A549 (cell line): ENCODE data around the gene ANXA2. TPM values are rescaled to one million over a fixed set of nuclear protein-coding genes. Genes with fewer than 3 reads are reported as not detected.

Experiments used
- ATAC-seq, 2 experiments: fragments of 200-7000 bp in 1 of 2; fragments of >200 bp in 1 of 2; cut with Nextera tagmentation in 1 of 2; cut with Tn5 transposase in 1 of 2; 3 replicates each; pipeline versions ENCODE4 v1.8.0 to v1.9.1; 2018 to 2020; ENCODE audit warnings: mild to moderate bottlenecking in 1 of 2, moderate library complexity in 1 of 2
- CTCF ChIA-PET: fragments of 300-600 bp; sonication (Branson Sonifier 250); formaldehyde crosslinking; extraction: SDS; loops from one replicate; lab custom pipeline; 2021; ENCODE audit warnings: antibody characterized with exemption, inconsistent platforms; lab: Yijun Ruan, JAX
- POLR2A ChIA-PET: fragments of 350-600 bp; formaldehyde crosslinking; extraction: SDS; loops from one replicate; lab custom pipeline; 2021; ENCODE audit warnings: antibody characterized with exemption, inconsistent platforms; lab: Yijun Ruan, JAX
- DNase-seq, 2 experiments: peaks; one replicate each; pipeline versions ENCODE4 v3.0.0 to v3.0.0-alpha.2; 2011 to 2016; ENCODE audit warnings: low read depth in 1 of 2, low spot score in 1 of 2
- FAIRE-seq: peaks from 2 replicates; lab custom pipeline; 2011; peaks lifted over from hg19 to GRCh38; lab: Jason Lieb, UNC
- H3K27ac ChIP-seq, 2 experiments: fragments of >200 bp; sonication (Bioruptor Twin); formaldehyde crosslinking; 3 replicates each; pipeline ENCODE4 v1.5.1; 2016 to 2017
- H3K4me1 ChIP-seq: fragments of >200 bp; sonication (Bioruptor Twin); formaldehyde crosslinking; 3 replicates; pipeline ENCODE4 v1.6.1; 2016
- H3K4me2 ChIP-seq: fragments of >200 bp; sonication (Bioruptor Twin); formaldehyde crosslinking; 3 replicates; pipeline ENCODE4 v1.6.1; 2016
- H3K4me3 ChIP-seq: fragments of >200 bp; sonication (Bioruptor Twin); formaldehyde crosslinking; 3 replicates; pipeline ENCODE4 v1.5.1; 2016
- H3K9me3 ChIP-seq: fragments of >200 bp; sonication (Bioruptor Twin); formaldehyde crosslinking; 3 replicates; pipeline ENCODE4 v1.6.1; 2016
- BHLHE40 ChIP-seq: IDR thresholded peaks from 2 replicates; pipeline ENCODE4 v1.6.1; 2012; ENCODE audit warnings: low read depth, low read length, inconsistent platforms
- EP300 ChIP-seq, 2 experiments: fragments of >200 bp; sonication (Bioruptor Twin); formaldehyde crosslinking; IDR thresholded peaks; 2 replicates in 1 of 2; 3 replicates in 1 of 2; pipeline ENCODE4 v1.6.1; 2016 to 2017
- FOSB ChIP-seq: fragments of 250-450 bp; sonication (Bioruptor Pico); IDR thresholded peaks from 2 replicates; pipeline ENCODE4 v1.5.0; 2020; ENCODE audit warnings: mild to moderate bottlenecking, moderate library complexity
- FOSL2 ChIP-seq, 2 experiments: fragments of 450-650 bp in 1 of 2; fragments of >200 bp in 1 of 2; sonication (Bioruptor Twin) in 1 of 2; formaldehyde crosslinking; IDR thresholded peaks; 2 replicates each; pipeline versions ENCODE4 v1.5.0 to v1.6.1; 2016 to 2020; ENCODE audit warnings: mild to moderate bottlenecking in 1 of 2, moderate library complexity in 1 of 2
- FOXS1 ChIP-seq: fragments of 250-450 bp; sonication (Bioruptor Pico); IDR thresholded peaks from 2 replicates; pipeline ENCODE4 v1.5.0; 2020; ENCODE audit warnings: mild to moderate bottlenecking, moderate library complexity
- GATA3 ChIP-seq: IDR thresholded peaks from 2 replicates; pipeline ENCODE4 v1.6.1; 2012; ENCODE audit warnings: borderline replicate concordance
- JUNB ChIP-seq: fragments of >200 bp; sonication (Bioruptor Twin); formaldehyde crosslinking; IDR thresholded peaks from 2 replicates; pipeline ENCODE4 v1.6.1; 2016
- MAZ ChIP-seq: fragments of 150-350 bp; IDR thresholded peaks from 2 replicates; pipeline ENCODE4 v1.6.1; 2014; ENCODE audit warnings: antibody characterized with exemption, low read depth, low read length, borderline replicate concordance
- NFE2L2 ChIP-seq: fragments of 150-350 bp; conservative IDR thresholded peaks from 2 replicates; pipeline ENCODE4 v1.6.1; 2014; ENCODE audit warnings: low read length
- NR3C1 ChIP-seq: fragments of >200 bp; sonication (Bioruptor Twin); formaldehyde crosslinking; IDR thresholded peaks from 3 replicates; pipeline ENCODE4 v1.6.1; 2017
- PHF8 ChIP-seq: fragments of 200-600 bp; sonication (generic); IDR thresholded peaks from 2 replicates; pipeline ENCODE4 v1.6.1; 2016; ENCODE audit warnings: low read depth, mild to moderate bottlenecking, antibody characterized with exemption, moderate library complexity, borderline replicate concordance
- POLR2AphosphoS2 ChIP-seq: conservative IDR thresholded peaks from 2 replicates; pipeline ENCODE4 v1.6.1; 2012; ENCODE audit warnings: low read length, improper control_type of control experiment, inconsistent platforms
- RCOR1 ChIP-seq: fragments of 150-350 bp; IDR thresholded peaks from 2 replicates; pipeline ENCODE4 v1.6.1; 2014; ENCODE audit warnings: antibody characterized with exemption, low read length, low read depth
- RFX5 ChIP-seq: fragments of 450-650 bp; IDR thresholded peaks from 2 replicates; pipeline ENCODE4 v1.7.1; 2014; ENCODE audit warnings: antibody characterized with exemption, mild to moderate bottlenecking, moderate library complexity
- RNF2 ChIP-seq: fragments of 200-600 bp; sonication (generic); IDR thresholded peaks from 2 replicates; pipeline ENCODE4 v1.6.1; 2016; ENCODE audit warnings: low read depth, mild to moderate bottlenecking, antibody characterized with exemption, moderate library complexity, borderline replicate concordance
- TFCP2L1 ChIP-seq: fragments of 250-450 bp; sonication (Bioruptor Pico); IDR thresholded peaks from 2 replicates; pipeline ENCODE4 v1.5.0; 2021; ENCODE audit warnings: mild to moderate bottlenecking
- ZC3H11A ChIP-seq: fragments of 450-650 bp; IDR thresholded peaks from 2 replicates; pipeline ENCODE4 v1.6.1; 2014; ENCODE audit warnings: antibody characterized with exemption, mild to moderate bottlenecking
- ZNF302 ChIP-seq: fragments of 250-450 bp; sonication (Bioruptor Pico); IDR thresholded peaks from 2 replicates; pipeline ENCODE4 v1.9.0; 2021; ENCODE audit warnings: inconsistent platforms, mild to moderate bottlenecking, moderate library complexity
- ZSCAN20 ChIP-seq: fragments of 250-450 bp; sonication (Bioruptor Pico); IDR thresholded peaks from 2 replicates; pipeline ENCODE4 v1.8.0; 2022; ENCODE audit warnings: mild to moderate bottlenecking, moderate library complexity
- WGBS: methylation state at CpG from one replicate; pipeline ENCODE4 v1.1.6; 2017; ENCODE audit errors: missing lambda C conversion rate; 5-methylcytosine and 5-hydroxymethylcytosine counted together
- polyA plus RNA-seq, 4 experiments: library from polyadenylated mRNA; depleted of rRNA in 3 of 4; stranded (reverse); fragments of >200 nt; fragmentation: RNase III in 1 of 4; extraction: RNeasy Plus Mini Kit Qiagen cat#74134 plus additional on column Dnase treatment in 1 of 4; gene quantifications; 2 replicates in 3 of 4; 3 replicates in 1 of 4; pipeline ENCODE4 v1.2.3, GENCODE V29; 2011 to 2017
- TF ChIP-seq, protein P1 (sequence below): fragments of >200 bp; sonication (Bioruptor Twin); formaldehyde crosslinking; IDR thresholded peaks from 2 replicates; pipeline ENCODE4 v1.6.1; 2016
- TF ChIP-seq, protein P2 (sequence below): fragments of 450-650 bp; IDR thresholded peaks from 2 replicates; pipeline ENCODE4 v1.6.1; 2014; ENCODE audit warnings: antibody characterized with exemption
- TF ChIP-seq, protein P3 (sequence below): fragments of >200 bp; sonication (Bioruptor Twin); formaldehyde crosslinking; IDR thresholded peaks from 3 replicates; pipeline ENCODE4 v1.6.1; 2016

ANXA2 gene
- polyA plus RNA-seq, 2 of the 4 experiments (the other 2 are of a cell fraction) = 4,707 to 5,746 TPM

DNA sequence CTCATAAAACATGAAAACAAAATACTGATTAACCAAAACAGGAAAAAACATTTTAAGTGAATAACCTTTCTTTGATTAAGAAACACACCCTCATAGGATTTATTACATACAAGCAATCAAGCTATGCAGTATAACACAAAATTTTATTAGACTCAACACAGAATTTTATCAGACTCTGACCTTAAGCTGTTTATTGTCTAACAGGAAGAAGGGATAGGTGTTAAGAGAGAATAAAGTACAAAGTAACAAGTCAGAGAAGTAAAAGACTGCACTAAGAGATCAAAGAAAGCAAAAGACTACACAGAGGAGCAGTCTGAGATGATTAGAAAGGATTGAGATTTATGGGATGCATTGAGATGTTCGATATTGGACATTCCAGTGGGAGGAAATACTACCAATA lies 43.5 kb upstream of the ANXA2 start:
- DNase-seq = no peak
- peak overlapping the region in 1 of 2 experiments; percentile 1; a peak in 1 of 6 replicates for H3K27ac ChIP-seq
- H3K4me2 ChIP-seq = no peak overlapping the region; the same call in 2 of the 3 replicates
- ChIA-PET POLR2A (interaction anchor here (0.6 to 1.7 kb wide), 4 partner anchors 43 to 50 kb away, joined by 5 to 7 read pairs (median 6); no protein-coding TSS in a partner anchor), CTCF (interaction anchor here (1.3 to 9.3 kb wide), 6 partner anchors 12 to 113 kb away, joined by 3 to 116 read pairs (median 24); partner anchors contain the start of gene ANXA2)
- no peaks in the 10 kb centered on the region for H3K9me3 ChIP-seq
- no peak for ATAC-seq
- TF ChIP-seq ZNF302 (CRISPR knock-in tag) = no peak
- TF ChIP-seq ZC3H11A = no peak
- no peak for TF ChIP-seq FOSL2 (IDR thresholded peaks at IDR 0.05)
- no peak for TF ChIP-seq FOSL2 (CRISPR knock-in tag; IDR thresholded peaks at IDR 0.05)
- H3K4me3 ChIP-seq = no peak overlapping the region
- peaks cover 53% of the 10 kb centered on the region for H3K4me1 ChIP-seq
- 62% methylated on average over 1 of the region's 1 CpG for WGBS
- FAIRE-seq = no peak

DNA sequence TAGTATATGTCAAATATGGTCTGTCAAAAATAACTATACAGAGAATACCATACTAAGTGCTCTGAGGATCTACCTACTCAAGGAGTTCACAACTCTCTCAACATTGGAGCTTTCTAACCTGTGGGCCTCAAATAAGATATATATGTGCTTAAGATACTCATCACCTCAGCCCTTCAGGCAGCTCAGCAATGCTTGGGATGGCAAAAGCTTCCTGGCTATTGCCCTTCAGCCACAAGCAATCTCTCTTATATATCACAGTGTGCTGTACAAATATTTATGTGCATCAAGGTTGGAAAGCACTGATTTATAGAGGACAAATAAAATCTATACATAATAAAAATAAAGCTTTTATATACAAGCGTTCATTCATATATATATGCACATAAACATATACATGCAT lies 40.9 kb upstream of the ANXA2 start:
- FAIRE-seq (no peak), ATAC-seq (no peak), DNase-seq (no peak)
- Histone ChIP-seq H3K9me3 (no peaks in the 10 kb centered on the region), H3K4me3 (no peak overlapping the region), H3K4me1 (peaks cover 40% of the 10 kb centered on the region), H3K4me2 (no peak overlapping the region), H3K27ac (no peak overlapping the region)
- ChIA-PET CTCF (interaction anchor here (0.9 to 9.3 kb wide), 7 partner anchors 13 to 82 kb away, joined by 3 to 116 read pairs (median 6); no protein-coding TSS in a partner anchor), POLR2A (no interaction called here)
- WGBS = 92% methylated on average over 1 of the region's 1 CpG
- TF ChIP-seq TFCP2L1 (CRISPR knock-in tag) (no peak), EP300 (IDR thresholded peaks at IDR 0.05) (no peak), POLR2AphosphoS2 (no peak), RNF2 (no peak), BHLHE40 (no peak), RCOR1 (no peak), ZSCAN20 (CRISPR knock-in tag) (no peak), NFE2L2 (no peak), NR3C1 (no peak), FOXS1 (CRISPR knock-in tag) (no peak), PHF8 (no peak), FOSB (no peak), GATA3 (no peak), JUNB (no peak), MAZ (no peak)
- TF ChIP-seq, protein P1, sequence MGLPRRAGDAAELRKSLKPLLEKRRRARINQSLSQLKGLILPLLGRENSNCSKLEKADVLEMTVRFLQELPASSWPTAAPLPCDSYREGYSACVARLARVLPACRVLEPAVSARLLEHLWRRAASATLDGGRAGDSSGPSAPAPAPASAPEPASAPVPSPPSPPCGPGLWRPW = no peak
- TF ChIP-seq, protein P2, sequence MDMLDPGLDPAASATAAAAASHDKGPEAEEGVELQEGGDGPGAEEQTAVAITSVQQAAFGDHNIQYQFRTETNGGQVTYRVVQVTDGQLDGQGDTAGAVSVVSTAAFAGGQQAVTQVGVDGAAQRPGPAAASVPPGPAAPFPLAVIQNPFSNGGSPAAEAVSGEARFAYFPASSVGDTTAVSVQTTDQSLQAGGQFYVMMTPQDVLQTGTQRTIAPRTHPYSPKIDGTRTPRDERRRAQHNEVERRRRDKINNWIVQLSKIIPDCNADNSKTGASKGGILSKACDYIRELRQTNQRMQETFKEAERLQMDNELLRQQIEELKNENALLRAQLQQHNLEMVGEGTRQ = no peak
- TF ChIP-seq, protein P3, sequence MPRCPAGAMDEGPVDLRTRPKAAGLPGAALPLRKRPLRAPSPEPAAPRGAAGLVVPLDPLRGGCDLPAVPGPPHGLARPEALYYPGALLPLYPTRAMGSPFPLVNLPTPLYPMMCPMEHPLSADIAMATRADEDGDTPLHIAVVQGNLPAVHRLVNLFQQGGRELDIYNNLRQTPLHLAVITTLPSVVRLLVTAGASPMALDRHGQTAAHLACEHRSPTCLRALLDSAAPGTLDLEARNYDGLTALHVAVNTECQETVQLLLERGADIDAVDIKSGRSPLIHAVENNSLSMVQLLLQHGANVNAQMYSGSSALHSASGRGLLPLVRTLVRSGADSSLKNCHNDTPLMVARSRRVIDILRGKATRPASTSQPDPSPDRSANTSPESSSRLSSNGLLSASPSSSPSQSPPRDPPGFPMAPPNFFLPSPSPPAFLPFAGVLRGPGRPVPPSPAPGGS = no peak

DNA sequence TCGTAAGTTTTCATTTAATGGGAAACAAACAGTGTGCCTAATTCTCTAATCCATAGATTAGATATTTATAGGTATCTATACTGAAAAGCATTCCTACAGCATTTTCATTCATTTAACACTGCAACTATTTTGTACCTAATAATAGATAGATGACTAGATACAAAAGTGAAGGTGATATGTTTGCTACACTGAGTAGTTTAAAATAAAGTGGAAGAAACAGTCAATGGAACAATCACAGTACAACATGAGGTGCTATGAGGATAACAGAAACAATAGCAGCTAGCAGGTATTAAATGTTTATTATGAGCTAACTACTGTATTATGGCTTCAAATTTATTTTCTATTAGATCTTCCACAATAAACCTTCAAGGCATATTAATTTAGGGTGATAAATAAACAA lies 31.1 kb upstream of the ANXA2 start:
- Histone ChIP-seq H3K27ac (no peak overlapping the region; a peak in 1 of 6 replicates), H3K4me1 (peaks cover 31% of the 10 kb centered on the region), H3K4me2 (no peak overlapping the region), H3K9me3 (no peaks in the 10 kb centered on the region), H3K4me3 (no peak overlapping the region)
- ChIA-PET POLR2A (no interaction called here), CTCF (interaction anchor here (0.9 to 4.9 kb wide), 5 partner anchors 10 to 85 kb away, joined by 3 to 41 read pairs (median 3); no protein-coding TSS in a partner anchor)
- TF ChIP-seq ZNF302 (CRISPR knock-in tag) (0 out of 2 replicates have a peak, but pooled peaks have one; percentile 34), RFX5 (no peak)
- TF ChIP-seq, protein P1 = no peak
- FAIRE-seq (peak; percentile 51), DNase-seq (no peak), ATAC-seq (no peak)
- WGBS = 95% methylated on average over 1 of the region's 1 CpG
